B cell (primary cell): ENCODE results near the gene MRPS15. TPM values are rescaled to one million over a fixed set of nuclear protein-coding genes. Genes with fewer than 3 reads are reported as not detected.
"Not testable (repeated sequence)": the region's sequence is repeated elsewhere in the genome, so short reads cannot be mapped to it uniquely, and the experiment has no call there.

ENCODE experiments used
- ATAC-seq: fragments of 200-7000 bp; cut with Tn5 transposase; one replicate; pipeline ENCODE4 v1.10.0; 2021; ENCODE audit warnings: low read depth, mild to moderate bottlenecking, moderate number of reproducible peaks, moderate library complexity
- CTCF ChIA-PET: fragments of 350-600 bp; sonication (Branson Sonifier 250); formaldehyde crosslinking; loops from one replicate; lab custom pipeline; 2021; ENCODE audit warnings: antibody characterized with exemption, inconsistent platforms; lab: Charles Lee
- POLR2A ChIA-PET: fragments of 350-600 bp; sonication (Branson Sonifier 250); formaldehyde crosslinking; loops from one replicate; lab custom pipeline; 2021; ENCODE audit warnings: antibody characterized with exemption; lab: Charles Lee
- DNase-seq: peaks from one replicate; pipeline ENCODE4 v3.0.0; 2013
- H2AFZ ChIP-seq: 2 replicates; pipeline ENCODE4 v1.6.1; 2012; ENCODE audit warnings: mild to moderate bottlenecking, low read depth, low read length; ENCODE audit not compliant: insufficient read depth, poor library complexity, severe bottlenecking
- H3K27ac ChIP-seq, 2 donors: 1 replicate in 1 of 2; 2 replicates in 1 of 2; pipeline ENCODE4 v1.5.1; 2012 to 2013; ENCODE audit warnings: low read length in 2 of 2, mild to moderate bottlenecking in 2 of 2, moderate library complexity in 1 of 2
- H3K27me3 ChIP-seq, 4 experiments: fragments of 200-600 bp in 1 of 4; sonication (generic) in 1 of 4; replicated peaks in 1 of 4; 1 replicate in 2 of 4; 2 replicates in 2 of 4; pipeline versions ENCODE4 v1.6.1 to v1.7.0; 2013 to 2016; ENCODE audit warnings: low read length in 3 of 4, mild to moderate bottlenecking in 2 of 4, mixed read lengths in 1 of 4, moderate library complexity in 1 of 4; ENCODE audit not compliant: insufficient read depth in 4 of 4, control insufficient read depth in 3 of 4; ENCODE audit errors: control extremely low read depth in 1 of 4
- H3K36me3 ChIP-seq, 2 experiments: replicated peaks in 1 of 2; 1 replicate in 1 of 2; 2 replicates in 1 of 2; pipeline versions ENCODE4 v1.6.1 to v1.7.1; 2013; ENCODE audit warnings: low read length in 1 of 2; ENCODE audit not compliant: insufficient read depth in 2 of 2, control insufficient read depth in 1 of 2; ENCODE audit errors: control extremely low read depth in 1 of 2, extremely low read depth in 1 of 2
- H3K4me1 ChIP-seq, 2 donors: fragments of 200-600 bp in 1 of 2; sonication (generic) in 1 of 2; 1 replicate in 1 of 2; 2 replicates in 1 of 2; pipeline versions ENCODE4 v1.5.1 to v1.6.1; 2013 to 2017; ENCODE audit warnings: low read length in 2 of 2; ENCODE audit not compliant: control insufficient read depth in 2 of 2, insufficient read depth in 2 of 2
- H3K4me2 ChIP-seq: replicated peaks from 2 replicates; pipeline ENCODE3; 2012; ENCODE audit warnings: mild to moderate bottlenecking, low read depth, low read length; ENCODE audit not compliant: poor library complexity, severe bottlenecking
- H3K4me3 ChIP-seq, 5 experiments: fragments of 200-600 bp in 1 of 5; sonication (generic) in 1 of 5; 1 replicate in 3 of 5; 2 replicates in 2 of 5; pipeline versions ENCODE4 v1.5.1 to v1.7.0; 2011 to 2016; ENCODE audit warnings: low read length in 4 of 5, mild to moderate bottlenecking in 4 of 5, low read depth in 2 of 5, control low read depth in 1 of 5, moderate library complexity in 1 of 5; ENCODE audit not compliant: insufficient read depth in 1 of 5; ENCODE audit errors: control extremely low read depth in 1 of 5, extremely low read depth in 1 of 5
- H3K79me2 ChIP-seq: fragments of 200-600 bp; sonication (generic); one replicate; pipeline ENCODE4 v1.6.0; 2016; ENCODE audit warnings: low read length; ENCODE audit not compliant: control insufficient read depth, insufficient read depth
- H3K9ac ChIP-seq: fragments of 200-600 bp; sonication (generic); 2 replicates; pipeline ENCODE4 v1.6.1; 2017; ENCODE audit warnings: mild to moderate bottlenecking, low read length, moderate library complexity
- H3K9me3 ChIP-seq, 3 donors: one replicate each; pipeline versions ENCODE4 v1.6.1 to v1.7.1; 2013; ENCODE audit warnings: low read length in 2 of 3; ENCODE audit not compliant: control insufficient read depth in 2 of 3, insufficient read depth in 1 of 3; ENCODE audit errors: control extremely low read depth in 1 of 3
- H4K20me1 ChIP-seq: 2 replicates; pipeline ENCODE4 v1.6.0; 2012; ENCODE audit warnings: mild to moderate bottlenecking, low read length; ENCODE audit not compliant: insufficient read depth, control insufficient read depth, poor library complexity, severe bottlenecking
- H3K27ac Mint-ChIP-seq: one replicate; pipeline ENCODE4 v1.8.0; 2021; ENCODE audit warnings: mixed read lengths
- H3K27me3 Mint-ChIP-seq: one replicate; pipeline ENCODE4 v1.8.0; 2021; ENCODE audit warnings: mixed read lengths
- H3K4me1 Mint-ChIP-seq: one replicate; pipeline ENCODE4 v1.8.0; 2021; ENCODE audit warnings: mixed read lengths
- H3K4me3 Mint-ChIP-seq: one replicate; pipeline ENCODE4 v1.8.0; 2021; ENCODE audit warnings: mixed read lengths
- H3K9me3 Mint-ChIP-seq: one replicate; pipeline ENCODE4 v1.8.0; 2022; ENCODE audit warnings: mixed read lengths; ENCODE audit not compliant: insufficient read depth
- CTCF ChIP-seq: fragments of 200-600 bp; IDR thresholded peaks from one replicate; pipeline ENCODE4 v1.8.0; 2022; ENCODE audit warnings: antibody characterized with exemption, mild to moderate bottlenecking
- EZH2 ChIP-seq: IDR thresholded peaks from 2 replicates; pipeline ENCODE4 v1.6.1; 2012; ENCODE audit warnings: borderline replicate concordance, low read depth, mild to moderate bottlenecking, moderate library complexity, low read length; ENCODE audit not compliant: insufficient read depth, poor library complexity, severe bottlenecking
- WGBS: methylation state at CpG from one replicate; pipeline ENCODE4 v1.1.5; 2013; ENCODE audit warnings: missing lambda C conversion rate; ENCODE audit not compliant: insufficient coverage; 5-methylcytosine and 5-hydroxymethylcytosine counted together
- intact Hi-C: fragments of 100-400 bp; cut with micrococcal nuclease; formaldehyde crosslinking; loops from one replicate; pipeline ENCODE4 v1.10.0; 2022
- polyA plus RNA-seq: library from polyadenylated mRNA; depleted of rRNA; stranded (reverse); fragments of >200 nt; gene quantifications from 2 replicates; pipeline ENCODE4 v1.2.3, GENCODE V29; 2012
- total RNA-seq, 2 donors: library from RNA; stranded (reverse); fragments of 120-200 nt in 1 of 2; gene quantifications; 1 replicate in 1 of 2; 2 replicates in 1 of 2; pipeline versions ENCODE4 v1.2.3 to v1.2.4, GENCODE V29; 2013 to 2022

Gene MRPS15
- total and polyA plus RNA-seq, 2 donors (not counting 1 experiment from before 2014, with no cell fraction given) = 27.1 to 34.4 TPM

- POLR2A ChIA-PET = no interaction called here
Observed at GRCh38 chr1:36503159-36503558, 39.0 kb upstream of the MRPS15 start.

GRCh38 chr1:36502616-36503015 lies 38.4 kb upstream of the MRPS15 start:
- no peaks in the 10 kb centered on the region for H3K4me1 ChIP-seq
- H3K27me3 ChIP-seq = peaks cover 0 to 13% (median 4%) of the 10 kb centered on the region in 4 experiments
- no peak for TF ChIP-seq CTCF
- no peak for TF ChIP-seq EZH2
- H3K79me2 ChIP-seq = no peaks in the 10 kb centered on the region
- no peak overlapping the region for H3K4me3 Mint-ChIP-seq
- H3K9me3 ChIP-seq = no peaks in the 10 kb centered on the region
- no peak overlapping the region for H3K4me2 ChIP-seq
- DNase-seq (no peak), ATAC-seq (no peak)
- CTCF ChIA-PET = no interaction called here
- no peak overlapping the region for H3K27ac ChIP-seq
- H3K9ac ChIP-seq = no peak overlapping the region
- H3K27ac Mint-ChIP-seq = no peak overlapping the region
- no peaks in the 10 kb centered on the region for H3K4me1 Mint-ChIP-seq
- POLR2A ChIA-PET = no interaction called here
- no CpG with 5 or more reads among the region's 2 CpGs for WGBS
- H3K9me3 Mint-ChIP-seq = no peaks in the 10 kb centered on the region
- no peak overlapping the region for H3K4me3 ChIP-seq
- no peaks in the 10 kb centered on the region for H4K20me1 ChIP-seq
- H3K36me3 ChIP-seq = no peaks in the 10 kb centered on the region
- H2AFZ ChIP-seq = no peak overlapping the region
- intact Hi-C loops = no loop called here
- H3K27me3 Mint-ChIP-seq = peaks cover 34% of the 10 kb centered on the region

More at GRCh38 chr1:36503159-36503558, 39.0 kb upstream of the MRPS15 start:
- H3K79me2 ChIP-seq = no peaks in the 10 kb centered on the region
- Mint-ChIP-seq H3K27ac (no peak overlapping the region), H3K4me1 (no peaks in the 10 kb centered on the region), H3K9me3 (no peaks in the 10 kb centered on the region), H3K4me3 (no peak overlapping the region), H3K27me3 (peaks cover 38% of the 10 kb centered on the region)
- no CpG with 5 or more reads among the region's 1 CpG for WGBS
- no peak for ATAC-seq
- H3K4me2 ChIP-seq = no peak overlapping the region
- H3K27me3 ChIP-seq = peaks cover 0 to 13% (median 4%) of the 10 kb centered on the region in 4 experiments
- no peaks in the 10 kb centered on the region for H3K4me1 ChIP-seq
- no peak for DNase-seq
- no peak overlapping the region for H3K27ac ChIP-seq
- no peaks in the 10 kb centered on the region for H4K20me1 ChIP-seq
- no peak for TF ChIP-seq EZH2
- TF ChIP-seq CTCF = no peak
- CTCF ChIA-PET = no interaction called here
- no peak overlapping the region for H2AFZ ChIP-seq
- H3K36me3 ChIP-seq = no peaks in the 10 kb centered on the region
- intact Hi-C loops = no loop called here
- no peak overlapping the region for H3K4me3 ChIP-seq
- H3K9me3 ChIP-seq = no peaks in the 10 kb centered on the region
- no peak overlapping the region for H3K9ac ChIP-seq

GRCh38 chr1:36501911-36502310 lies 37.7 kb upstream of the MRPS15 start:
- H3K9ac ChIP-seq, ATAC-seq, H3K36me3 ChIP-seq, H3K79me2 ChIP-seq, CTCF ChIA-PET, POLR2A ChIA-PET, H3K27ac Mint-ChIP-seq, H3K4me3 Mint-ChIP-seq, H3K4me1 ChIP-seq, H4K20me1 ChIP-seq, H3K4me3 ChIP-seq, DNase-seq, H3K27ac ChIP-seq, intact Hi-C loops, H2AFZ ChIP-seq, H3K4me1 Mint-ChIP-seq, H3K9me3 Mint-ChIP-seq, H3K9me3 ChIP-seq, H3K27me3 ChIP-seq, H3K4me2 ChIP-seq: not testable (repeated sequence)
- peaks cover 35% of the 10 kb centered on the region for H3K27me3 Mint-ChIP-seq
- 70% methylated on average over 2 of the region's 4 CpGs for WGBS
